Midbrain (tissue), 1 donor: ENCODE results near the gene PRKAA2.

Source experiments
- DNase-seq: peaks from one replicate; lab custom pipeline; 2025; lab: John Stamatoyannopoulos, UW

PRKAA2 gene

GRCh38 chr1:56713112-56713511 is 68.0 kb downstream of the PRKAA2 start:
- DNase-seq = no peak

GRCh38 chr1:56715156-56715555 is 70.0 kb downstream of the PRKAA2 start:
- no peak for DNase-seq

GRCh38 chr1:56719171-56719570 is 74.1 kb downstream of the PRKAA2 start:
- DNase-seq = no peak

- DNase-seq = no peak
Measured at GRCh38 chr1:56726706-56727105, 81.6 kb downstream of the PRKAA2 start.

- DNase-seq = no peak
Measured at GRCh38 chr1:56728964-56729363, 83.8 kb downstream of the PRKAA2 start.

GRCh38 chr1:56745231-56745630 is 100.1 kb downstream of the PRKAA2 start:
- no peak for DNase-seq

GRCh38 chr1:56754708-56755479 is 109.8 kb downstream of the PRKAA2 start:
- no peak for DNase-seq

GRCh38 chr1:56755911-56756310 is 110.8 kb downstream of the PRKAA2 start:
- DNase-seq = no peak

GRCh38 chr1:56758135-56758534 is 113.0 kb downstream of the PRKAA2 start:
- DNase-seq = no peak

GRCh38 chr1:56758794-56759193 is 113.7 kb downstream of the PRKAA2 start:
- DNase-seq = no peak
